B cell (primary cell): ENCODE measurements around the gene GNRHR. TPM values are rescaled to one million over a fixed set of nuclear protein-coding genes. Genes with fewer than 3 reads are reported as not detected.

Experiments used
- ATAC-seq: fragments of 200-7000 bp; cut with Tn5 transposase; one replicate; pipeline ENCODE4 v1.10.0; 2021; ENCODE audit warnings: low read depth, mild to moderate bottlenecking, moderate number of reproducible peaks, moderate library complexity
- CTCF ChIA-PET: fragments of 350-600 bp; sonication (Branson Sonifier 250); formaldehyde crosslinking; loops from one replicate; lab custom pipeline; 2021; ENCODE audit warnings: antibody characterized with exemption, inconsistent platforms; lab: Charles Lee
- POLR2A ChIA-PET: fragments of 350-600 bp; sonication (Branson Sonifier 250); formaldehyde crosslinking; loops from one replicate; lab custom pipeline; 2021; ENCODE audit warnings: antibody characterized with exemption; lab: Charles Lee
- DNase-seq: peaks from one replicate; pipeline ENCODE4 v3.0.0; 2013
- H2AFZ ChIP-seq: 2 replicates; pipeline ENCODE4 v1.6.1; 2012; ENCODE audit warnings: mild to moderate bottlenecking, low read depth, low read length; ENCODE audit not compliant: insufficient read depth, poor library complexity, severe bottlenecking
- H3K27ac ChIP-seq, 2 donors: 1 replicate in 1 of 2; 2 replicates in 1 of 2; pipeline ENCODE4 v1.5.1; 2012 to 2013; ENCODE audit warnings: low read length in 2 of 2, mild to moderate bottlenecking in 2 of 2, moderate library complexity in 1 of 2
- H3K27me3 ChIP-seq, 4 experiments: fragments of 200-600 bp in 1 of 4; sonication (generic) in 1 of 4; replicated peaks in 1 of 4; 1 replicate in 2 of 4; 2 replicates in 2 of 4; pipeline versions ENCODE4 v1.6.1 to v1.7.0; 2013 to 2016; ENCODE audit warnings: low read length in 3 of 4, mild to moderate bottlenecking in 2 of 4, mixed read lengths in 1 of 4, moderate library complexity in 1 of 4; ENCODE audit not compliant: insufficient read depth in 4 of 4, control insufficient read depth in 3 of 4; ENCODE audit errors: control extremely low read depth in 1 of 4
- H3K36me3 ChIP-seq, 2 experiments: replicated peaks in 1 of 2; 1 replicate in 1 of 2; 2 replicates in 1 of 2; pipeline versions ENCODE4 v1.6.1 to v1.7.1; 2013; ENCODE audit warnings: low read length in 1 of 2; ENCODE audit not compliant: insufficient read depth in 2 of 2, control insufficient read depth in 1 of 2; ENCODE audit errors: control extremely low read depth in 1 of 2, extremely low read depth in 1 of 2
- H3K4me1 ChIP-seq, 2 donors: fragments of 200-600 bp in 1 of 2; sonication (generic) in 1 of 2; 1 replicate in 1 of 2; 2 replicates in 1 of 2; pipeline versions ENCODE4 v1.5.1 to v1.6.1; 2013 to 2017; ENCODE audit warnings: low read length in 2 of 2; ENCODE audit not compliant: control insufficient read depth in 2 of 2, insufficient read depth in 2 of 2
- H3K4me2 ChIP-seq: replicated peaks from 2 replicates; pipeline ENCODE3; 2012; ENCODE audit warnings: mild to moderate bottlenecking, low read depth, low read length; ENCODE audit not compliant: poor library complexity, severe bottlenecking
- H3K4me3 ChIP-seq, 5 experiments: fragments of 200-600 bp in 1 of 5; sonication (generic) in 1 of 5; 1 replicate in 3 of 5; 2 replicates in 2 of 5; pipeline versions ENCODE4 v1.5.1 to v1.7.0; 2011 to 2016; ENCODE audit warnings: low read length in 4 of 5, mild to moderate bottlenecking in 4 of 5, low read depth in 2 of 5, control low read depth in 1 of 5, moderate library complexity in 1 of 5; ENCODE audit not compliant: insufficient read depth in 1 of 5; ENCODE audit errors: control extremely low read depth in 1 of 5, extremely low read depth in 1 of 5
- H3K79me2 ChIP-seq: fragments of 200-600 bp; sonication (generic); one replicate; pipeline ENCODE4 v1.6.0; 2016; ENCODE audit warnings: low read length; ENCODE audit not compliant: control insufficient read depth, insufficient read depth
- H3K9ac ChIP-seq: fragments of 200-600 bp; sonication (generic); 2 replicates; pipeline ENCODE4 v1.6.1; 2017; ENCODE audit warnings: mild to moderate bottlenecking, low read length, moderate library complexity
- H3K9me3 ChIP-seq, 3 donors: one replicate each; pipeline versions ENCODE4 v1.6.1 to v1.7.1; 2013; ENCODE audit warnings: low read length in 2 of 3; ENCODE audit not compliant: control insufficient read depth in 2 of 3, insufficient read depth in 1 of 3; ENCODE audit errors: control extremely low read depth in 1 of 3
- H4K20me1 ChIP-seq: 2 replicates; pipeline ENCODE4 v1.6.0; 2012; ENCODE audit warnings: mild to moderate bottlenecking, low read length; ENCODE audit not compliant: insufficient read depth, control insufficient read depth, poor library complexity, severe bottlenecking
- H3K27ac Mint-ChIP-seq: one replicate; pipeline ENCODE4 v1.8.0; 2021; ENCODE audit warnings: mixed read lengths
- H3K27me3 Mint-ChIP-seq: one replicate; pipeline ENCODE4 v1.8.0; 2021; ENCODE audit warnings: mixed read lengths
- H3K4me1 Mint-ChIP-seq: one replicate; pipeline ENCODE4 v1.8.0; 2021; ENCODE audit warnings: mixed read lengths
- H3K4me3 Mint-ChIP-seq: one replicate; pipeline ENCODE4 v1.8.0; 2021; ENCODE audit warnings: mixed read lengths
- H3K9me3 Mint-ChIP-seq: one replicate; pipeline ENCODE4 v1.8.0; 2022; ENCODE audit warnings: mixed read lengths; ENCODE audit not compliant: insufficient read depth
- CTCF ChIP-seq: fragments of 200-600 bp; IDR thresholded peaks from one replicate; pipeline ENCODE4 v1.8.0; 2022; ENCODE audit warnings: antibody characterized with exemption, mild to moderate bottlenecking
- EZH2 ChIP-seq: IDR thresholded peaks from 2 replicates; pipeline ENCODE4 v1.6.1; 2012; ENCODE audit warnings: borderline replicate concordance, low read depth, mild to moderate bottlenecking, moderate library complexity, low read length; ENCODE audit not compliant: insufficient read depth, poor library complexity, severe bottlenecking
- WGBS: methylation state at CpG from one replicate; pipeline ENCODE4 v1.1.5; 2013; ENCODE audit warnings: missing lambda C conversion rate; ENCODE audit not compliant: insufficient coverage; 5-methylcytosine and 5-hydroxymethylcytosine counted together
- intact Hi-C: fragments of 100-400 bp; cut with micrococcal nuclease; formaldehyde crosslinking; loops from one replicate; pipeline ENCODE4 v1.10.0; 2022
- polyA plus RNA-seq: library from polyadenylated mRNA; depleted of rRNA; stranded (reverse); fragments of >200 nt; gene quantifications from 2 replicates; pipeline ENCODE4 v1.2.3, GENCODE V29; 2012
- total RNA-seq, 2 donors: library from RNA; stranded (reverse); fragments of 120-200 nt in 1 of 2; gene quantifications; 1 replicate in 1 of 2; 2 replicates in 1 of 2; pipeline versions ENCODE4 v1.2.3 to v1.2.4, GENCODE V29; 2013 to 2022

GNRHR gene
- total and polyA plus RNA-seq, 2 donors (not counting 1 experiment from before 2014, with no cell fraction given) = not detected

- Histone ChIP-seq H3K4me3 (no peak overlapping the region), H3K9me3 (no peaks in the 10 kb centered on the region), H3K79me2 (no peaks in the 10 kb centered on the region), H3K9ac (no peak overlapping the region), H2AFZ (no peak overlapping the region), H3K4me2 (no peak overlapping the region), H4K20me1 (no peaks in the 10 kb centered on the region), H3K27me3 (no peaks in the 10 kb centered on the region), H3K27ac (no peak overlapping the region), H3K4me1 (no peaks in the 10 kb centered on the region), H3K36me3 (no peaks in the 10 kb centered on the region)
- Mint-ChIP-seq H3K4me3 (no peak overlapping the region), H3K9me3 (no peaks in the 10 kb centered on the region), H3K27ac (no peak overlapping the region), H3K4me1 (no peaks in the 10 kb centered on the region), H3K27me3 (no peaks in the 10 kb centered on the region)
- POLR2A ChIA-PET = interaction anchor here (0.6 kb wide), 1 partner anchor 173 kb away, joined by 6 read pairs; no protein-coding TSS in a partner anchor
- intact Hi-C loops = no loop called here
- no peak for ATAC-seq
- CTCF ChIA-PET = no interaction called here
- WGBS = no CpG with 5 or more reads among the region's 4 CpGs
- no peak for TF ChIP-seq CTCF
- no peak for TF ChIP-seq EZH2
- no peak for DNase-seq
Observed at GRCh38 chr4:67750691-67751090, 3.5 kb downstream of the GNRHR start.

GRCh38 chr4:67749286-67749685, 4.9 kb downstream of the GNRHR start:
- H3K36me3 ChIP-seq = no peaks in the 10 kb centered on the region
- Mint-ChIP-seq H3K9me3 (no peaks in the 10 kb centered on the region), H3K27me3 (no peaks in the 10 kb centered on the region), H3K27ac (no peak overlapping the region), H3K4me1 (no peaks in the 10 kb centered on the region), H3K4me3 (no peak overlapping the region)
- no peak overlapping the region for H2AFZ ChIP-seq
- H3K27me3 ChIP-seq = no peaks in the 10 kb centered on the region
- ChIA-PET POLR2A (no interaction called here), CTCF (interaction anchor here (1.3 kb wide), 1 partner anchor 21 kb away, joined by 3 read pairs; no protein-coding TSS in a partner anchor)
- TF ChIP-seq CTCF (no peak), EZH2 (no peak)
- H3K4me2 ChIP-seq = no peak overlapping the region
- H3K79me2 ChIP-seq = no peaks in the 10 kb centered on the region
- WGBS = 67% methylated on average over 1 of the region's 3 CpGs
- H3K4me1 ChIP-seq = no peaks in the 10 kb centered on the region
- H4K20me1 ChIP-seq = no peaks in the 10 kb centered on the region
- ATAC-seq (no peak), DNase-seq (no peak)
- H3K27ac ChIP-seq = no peak overlapping the region
- no peak overlapping the region for H3K9ac ChIP-seq
- H3K9me3 ChIP-seq = no peaks in the 10 kb centered on the region
- intact Hi-C loops = no loop called here
- no peak overlapping the region for H3K4me3 ChIP-seq
